Measurements from ENCODE around the gene SORBS2.

Gene SORBS2

DNA sequence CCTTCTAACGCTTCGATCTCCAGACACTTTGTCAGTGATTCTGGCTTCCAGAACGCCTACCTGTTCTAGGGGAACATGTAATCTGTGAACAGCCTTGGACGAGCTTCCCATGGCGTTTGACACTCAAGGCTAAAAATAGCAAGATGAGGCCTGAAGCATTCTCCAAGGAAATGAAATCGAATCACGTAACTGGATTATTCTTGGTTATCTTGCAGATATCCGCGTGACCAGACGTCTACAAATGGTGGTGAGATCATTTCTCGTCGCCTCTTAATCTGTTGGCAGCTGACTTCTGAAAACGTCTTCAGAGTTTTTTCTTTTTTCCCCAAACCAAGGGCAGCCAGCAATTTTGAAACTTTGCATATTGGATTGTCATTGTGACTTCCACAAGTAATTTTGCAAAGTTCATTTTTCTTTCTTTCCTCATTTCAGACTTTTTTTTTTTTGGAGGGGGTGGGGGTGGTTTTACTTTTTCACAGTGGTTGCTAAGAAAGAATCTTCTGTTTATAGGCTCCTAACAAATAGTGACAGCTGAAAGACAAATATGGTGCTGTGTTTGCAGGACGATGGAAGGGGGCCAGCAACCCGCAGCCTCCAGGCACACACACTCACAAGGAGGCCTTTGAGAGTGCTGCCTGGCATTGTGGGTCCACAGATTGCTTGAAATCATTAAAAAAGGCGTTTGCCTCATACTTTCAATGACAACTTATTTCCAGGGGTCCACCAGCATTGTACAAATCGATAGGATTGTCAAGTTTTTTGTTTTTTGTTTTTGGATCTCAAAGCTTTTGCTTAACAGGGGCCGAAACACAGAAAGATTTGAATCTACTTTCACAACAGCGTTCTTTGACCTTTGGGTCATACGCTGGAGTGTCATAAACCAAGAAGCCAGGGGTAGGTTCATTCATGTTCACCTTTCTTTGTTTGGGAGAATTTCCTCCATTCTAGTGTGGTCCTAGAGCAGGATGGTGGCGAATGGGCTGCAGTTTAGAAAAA is 244.3 kb downstream of the SORBS2 start:
- peak; percentile 78 for DNase-seq (ENCODE audit: low read depth)
- TF ChIP-seq, protein P1, sequence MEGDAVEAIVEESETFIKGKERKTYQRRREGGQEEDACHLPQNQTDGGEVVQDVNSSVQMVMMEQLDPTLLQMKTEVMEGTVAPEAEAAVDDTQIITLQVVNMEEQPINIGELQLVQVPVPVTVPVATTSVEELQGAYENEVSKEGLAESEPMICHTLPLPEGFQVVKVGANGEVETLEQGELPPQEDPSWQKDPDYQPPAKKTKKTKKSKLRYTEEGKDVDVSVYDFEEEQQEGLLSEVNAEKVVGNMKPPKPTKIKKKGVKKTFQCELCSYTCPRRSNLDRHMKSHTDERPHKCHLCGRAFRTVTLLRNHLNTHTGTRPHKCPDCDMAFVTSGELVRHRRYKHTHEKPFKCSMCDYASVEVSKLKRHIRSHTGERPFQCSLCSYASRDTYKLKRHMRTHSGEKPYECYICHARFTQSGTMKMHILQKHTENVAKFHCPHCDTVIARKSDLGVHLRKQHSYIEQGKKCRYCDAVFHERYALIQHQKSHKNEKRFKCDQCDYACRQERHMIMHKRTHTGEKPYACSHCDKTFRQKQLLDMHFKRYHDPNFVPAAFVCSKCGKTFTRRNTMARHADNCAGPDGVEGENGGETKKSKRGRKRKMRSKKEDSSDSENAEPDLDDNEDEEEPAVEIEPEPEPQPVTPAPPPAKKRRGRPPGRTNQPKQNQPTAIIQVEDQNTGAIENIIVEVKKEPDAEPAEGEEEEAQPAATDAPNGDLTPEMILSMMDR (conservative IDR thresholded peaks at IDR 0.05; ENCODE audit: low read depth, low read length), result no peak
- H3K4me3 ChIP-seq (ENCODE audit: low read depth, low read length), result no peak overlapping the region

DNA sequence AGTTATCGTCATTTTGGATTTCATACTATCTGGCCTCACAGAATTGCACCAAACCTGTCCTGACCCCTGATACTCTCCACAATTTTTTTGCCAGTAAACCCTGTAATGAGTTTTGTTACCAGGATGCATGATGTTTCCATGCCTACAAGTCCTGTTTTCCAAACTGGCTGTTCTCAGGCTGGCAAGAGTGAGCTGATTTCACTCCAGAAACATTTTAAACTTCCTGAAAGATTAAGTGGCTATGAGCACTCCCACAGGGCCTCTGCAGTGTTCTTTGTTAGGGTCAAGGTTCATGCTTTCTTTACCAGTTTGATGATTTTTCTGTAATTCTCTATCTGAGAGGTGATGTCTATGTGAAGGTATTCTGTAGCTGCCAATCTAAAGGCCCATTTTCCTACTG is 245.0 kb downstream of the SORBS2 start:
- peak; percentile 89 for DNase-seq (ENCODE audit: low read depth)
- TF ChIP-seq, protein P1 (conservative IDR thresholded peaks at IDR 0.05; ENCODE audit: low read depth, low read length), result no peak
- H3K4me3 ChIP-seq (ENCODE audit: low read depth, low read length), result no peak overlapping the region

DNA sequence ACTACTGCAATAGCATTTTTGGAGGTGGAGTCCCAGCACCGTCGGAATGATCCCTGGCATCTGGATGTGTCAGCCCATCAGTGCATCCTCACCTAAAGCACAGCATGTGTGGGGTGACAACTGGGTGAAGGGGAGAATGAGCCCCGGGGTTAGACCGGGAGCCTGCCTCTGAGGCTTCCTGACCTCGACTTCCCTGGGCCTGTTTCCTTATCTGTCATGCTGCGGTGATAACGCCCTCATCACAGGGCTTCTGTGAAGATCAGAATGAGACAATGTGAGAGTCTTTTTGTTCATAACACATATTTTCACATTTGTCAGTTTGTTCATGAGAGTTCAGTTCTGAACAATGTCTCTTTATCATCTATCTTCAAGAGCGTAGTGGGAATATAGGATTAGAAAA is 245.6 kb downstream of the SORBS2 start:
- H3K4me3 ChIP-seq (ENCODE audit: low read depth, low read length), result no peak overlapping the region
- DNase-seq (ENCODE audit: low read depth), result peak; percentile 5

DNA sequence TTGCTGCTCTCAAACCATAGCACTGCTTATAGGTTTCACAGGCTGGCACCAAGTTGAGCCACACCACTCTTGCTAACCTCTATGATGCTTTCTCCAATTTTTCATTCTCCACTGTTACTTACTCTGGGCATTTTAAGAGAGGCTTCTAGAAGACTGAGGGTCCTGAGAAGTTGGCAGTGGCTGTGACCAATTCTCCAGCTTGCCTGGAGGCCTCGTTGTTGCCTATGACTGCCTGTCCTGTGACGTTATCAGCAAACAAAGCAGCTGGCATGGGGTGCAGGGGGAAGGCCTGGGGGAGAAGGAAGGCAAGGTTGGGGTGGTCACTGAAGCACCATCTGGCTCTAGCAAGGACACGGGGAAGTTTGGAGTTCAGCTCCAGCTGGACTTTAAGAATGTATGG is 246.3 kb downstream of the SORBS2 start:
- DNase-seq (ENCODE audit: low read depth), result no peak
- H3K4me3 ChIP-seq (ENCODE audit: low read depth, low read length), result no peak overlapping the region
- TF ChIP-seq, protein P1 (conservative IDR thresholded peaks at IDR 0.05; ENCODE audit: low read depth, low read length), result no peak

More for the DNA sequence above, 245.6 kb downstream of the SORBS2 start:
- TF ChIP-seq, protein P1 (conservative IDR thresholded peaks at IDR 0.05; ENCODE audit: low read depth, low read length), result no peak

DNA sequence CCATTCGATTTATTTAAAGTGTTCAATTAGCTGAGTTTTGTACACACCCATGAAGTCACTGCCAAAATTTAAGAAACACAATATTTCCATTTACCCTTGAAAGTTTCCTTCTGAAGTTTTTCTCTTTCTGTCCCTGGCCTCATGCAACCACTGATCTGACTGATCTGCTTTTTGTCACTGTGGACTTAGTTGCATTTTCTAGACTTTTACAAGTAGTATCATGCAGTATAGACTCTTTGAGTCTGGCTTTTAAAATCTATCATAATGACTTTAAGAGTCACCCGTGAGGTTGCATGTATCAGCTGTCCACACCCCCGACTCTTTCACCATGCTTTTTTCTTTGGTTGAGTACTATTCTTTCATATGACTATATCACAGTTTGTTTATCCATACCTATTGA is 247.6 kb downstream of the SORBS2 start:
- TF ChIP-seq, protein P1 (conservative IDR thresholded peaks at IDR 0.05; ENCODE audit: low read depth, low read length), result no peak
- no peak for DNase-seq (ENCODE audit: low read depth)

DNA sequence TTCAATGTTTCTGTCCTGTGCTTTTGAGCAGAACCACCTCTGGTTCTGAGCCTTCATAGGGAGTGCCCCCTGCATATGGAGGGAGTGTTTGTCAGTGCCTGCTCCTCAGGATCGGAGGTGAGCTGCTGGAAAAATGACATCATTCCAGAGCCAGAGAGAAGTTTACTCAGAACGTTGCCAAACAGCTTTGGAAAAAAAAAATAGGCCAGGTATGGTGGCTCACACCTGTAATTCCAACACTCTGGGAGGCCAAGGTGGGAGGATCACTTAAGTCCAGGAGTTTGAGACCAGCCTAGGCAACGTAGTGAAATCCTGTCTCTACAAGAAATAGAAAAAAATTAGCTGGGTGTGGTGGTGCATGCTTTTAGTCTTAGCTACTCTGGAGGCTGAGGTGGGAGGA is 249.5 kb downstream of the SORBS2 start:
- TF ChIP-seq, protein P1 (conservative IDR thresholded peaks at IDR 0.05; ENCODE audit: low read depth, low read length), result no peak
- H3K4me3 ChIP-seq (ENCODE audit: low read depth, low read length), result no peak overlapping the region
- no peak for DNase-seq (ENCODE audit: low read depth)

More for the DNA sequence above, 247.6 kb downstream of the SORBS2 start:
- H3K4me3 ChIP-seq (ENCODE audit: low read depth, low read length), result no peak overlapping the region
